K562 (cell line): ENCODE measurements around the gene USP32. TPM values are rescaled to one million over a fixed set of nuclear protein-coding genes. Genes with fewer than 3 reads are reported as not detected.

Experiments
- ADNP ChIP-seq: fragments of 200-800 bp; sonication (Bioruptor generic); IDR thresholded peaks from 2 replicates; pipeline ENCODE4 v1.6.1; 2016; ENCODE audit warnings: missing genetic modification characterization, missing compliant biosample characterization
- ARID3B ChIP-seq: fragments of 250-450 bp; sonication (Bioruptor Pico); IDR thresholded peaks from 2 replicates; pipeline ENCODE4 v1.4.0; 2020; ENCODE audit warnings: borderline replicate concordance
- ATF1 ChIP-seq, 2 experiments: fragments of 450-650 bp in 1 of 2; IDR thresholded peaks; 2 replicates each; pipeline ENCODE4 v1.6.1; 2016; ENCODE audit warnings: missing compliant biosample characterization in 1 of 2, missing genetic modification characterization in 1 of 2
- BMI1 ChIP-seq: fragments of 150-350 bp; IDR thresholded peaks from 2 replicates; pipeline ENCODE4 v1.6.1; 2014; ENCODE audit warnings: low read length
- CBX8 ChIP-seq: fragments of 200-600 bp; sonication (generic); IDR thresholded peaks from 2 replicates; pipeline ENCODE4 v1.6.1; 2012; ENCODE audit warnings: borderline replicate concordance, mixed run types, low read depth, mild to moderate bottlenecking, moderate library complexity, mixed read lengths, low read length, control low read depth, inconsistent platforms; ENCODE audit not compliant: poor library complexity, severe bottlenecking; ENCODE audit errors: extremely low read depth
- DDX20 ChIP-seq: fragments of 450-650 bp; IDR thresholded peaks from 2 replicates; pipeline ENCODE4 v1.6.1; 2016; ENCODE audit warnings: missing genetic modification characterization, low read depth, mild to moderate bottlenecking, missing compliant biosample characterization, moderate library complexity
- ELF2 ChIP-seq: fragments of 250-450 bp; sonication (Bioruptor Pico); IDR thresholded peaks from 2 replicates; pipeline ENCODE4 v1.5.0; 2021; ENCODE audit warnings: mild to moderate bottlenecking
- FOXA3 ChIP-seq, 2 experiments: fragments of 450-650 bp in 1 of 2; sonication (generic) in 1 of 2; formaldehyde crosslinking; IDR thresholded peaks in 1 of 2; conservative IDR thresholded peaks in 1 of 2; 2 replicates each; pipeline versions ENCODE4 v1.4.0 to v1.8.0; 2020 to 2022; ENCODE audit warnings: mild to moderate bottlenecking in 2 of 2, missing genetic modification reagents in 1 of 2
- HDAC1 ChIP-seq, 2 experiments: fragments of 450-650 bp; IDR thresholded peaks; 2 replicates each; pipeline ENCODE4 v1.6.1; 2016 to 2017; ENCODE audit warnings: inconsistent platforms in 1 of 2, mild to moderate bottlenecking in 1 of 2, moderate library complexity in 1 of 2
- HDAC8 ChIP-seq: fragments of 450-650 bp; IDR thresholded peaks from 2 replicates; pipeline ENCODE4 v1.6.1; 2016; ENCODE audit warnings: mild to moderate bottlenecking, missing genetic modification characterization, moderate library complexity, missing compliant biosample characterization
- KLF1 ChIP-seq: fragments of 450-650 bp; IDR thresholded peaks from 2 replicates; pipeline ENCODE4 v1.6.1; 2016; ENCODE audit warnings: missing genetic modification characterization, missing compliant biosample characterization
- MCM3 ChIP-seq: fragments of 450-650 bp; IDR thresholded peaks from 2 replicates; pipeline ENCODE4 v1.6.1; 2016
- MTF1 ChIP-seq: fragments of 250-450 bp; sonication (Bioruptor Pico); IDR thresholded peaks from 2 replicates; pipeline ENCODE4 v1.9.0; 2021; ENCODE audit warnings: moderate library complexity, mild to moderate bottlenecking, inconsistent platforms, borderline replicate concordance
- NELFE ChIP-seq: IDR thresholded peaks from 2 replicates; pipeline ENCODE4 v1.6.1; 2011; ENCODE audit warnings: mild to moderate bottlenecking; ENCODE audit not compliant: insufficient read depth, insufficient read length
- NR2C1 ChIP-seq, 2 experiments: fragments of 450-650 bp; IDR thresholded peaks; 2 replicates each; pipeline ENCODE4 v1.6.1; 2017; ENCODE audit warnings: mild to moderate bottlenecking in 2 of 2, antibody characterized with exemption in 1 of 2, inconsistent platforms in 1 of 2, missing compliant biosample characterization in 1 of 2, missing genetic modification characterization in 1 of 2
- POLR2AphosphoS5 ChIP-seq: IDR thresholded peaks from 2 replicates; pipeline ENCODE4 v1.6.1; 2011; ENCODE audit warnings: mild to moderate bottlenecking, low read depth, low read length, moderate library complexity; ENCODE audit not compliant: control insufficient read depth, insufficient read depth
- ZFX ChIP-seq: sonication (generic); formaldehyde crosslinking; IDR thresholded peaks from 2 replicates; pipeline ENCODE4 v1.8.0; 2022; ENCODE audit warnings: mild to moderate bottlenecking, missing genetic modification reagents, moderate library complexity
- ZNF41 ChIP-seq: fragments of 250-450 bp; sonication (Bioruptor Pico); conservative IDR thresholded peaks from 2 replicates; pipeline ENCODE4 v1.4.0; 2020; ENCODE audit warnings: mild to moderate bottlenecking
- ZNF707 ChIP-seq: fragments of 250-450 bp; sonication (Bioruptor Pico); conservative IDR thresholded peaks from 2 replicates; pipeline ENCODE4 v1.8.0; 2022; ENCODE audit warnings: inconsistent platforms, mild to moderate bottlenecking, moderate library complexity
- ZNF778 ChIP-seq: fragments of 450-650 bp; formaldehyde crosslinking; IDR thresholded peaks from 2 replicates; pipeline ENCODE4 v1.4.0; 2020; ENCODE audit warnings: mild to moderate bottlenecking, moderate library complexity
- polyA plus RNA-seq, 8 experiments: library from polyadenylated mRNA; depleted of rRNA in 4 of 8; stranded (reverse) in 5 of 8; unstranded in 3 of 8; fragments of >200 nt; fragmentation: Nextera tagmentation in 2 of 8; fragmentation: Illumina TruSeq in 1 of 8; extraction: Ambion mirVana in 2 of 8; extraction: Trizol in 1 of 8; gene quantifications; 2 replicates each; pipeline versions ENCODE4 v1.2.1 to v1.2.3, GENCODE V29; 2011 to 2014; ENCODE audit warnings: inconsistent platforms in 1 of 8, missing spikeins in 1 of 8
- total RNA-seq, 7 experiments: library from RNA; depleted of rRNA in 6 of 7; stranded (reverse); fragments of >200 nt in 6 of 7; fragmentation: Illumina TruSeq in 2 of 7; extraction: Trizol in 2 of 7; gene quantifications; 2 replicates each; pipeline versions ENCODE4 v1.2.1 to v1.2.3, GENCODE V29; 2011 to 2021; ENCODE audit warnings: low replicate concordance in 1 of 7
- TF ChIP-seq, protein P1 (sequence below), 3 experiments: fragments of 200-800 bp in 1 of 3; fragments of 250-450 bp in 1 of 3; fragments of 450-650 bp in 1 of 3; sonication (Bioruptor Pico) in 1 of 3; sonication (Bioruptor generic) in 1 of 3; formaldehyde crosslinking in 1 of 3; IDR thresholded peaks; 2 replicates each; pipeline versions ENCODE4 v1.6.1 to v1.8.0; 2016 to 2022; ENCODE audit warnings: mild to moderate bottlenecking in 2 of 3, missing genetic modification characterization in 2 of 3, missing compliant biosample characterization in 1 of 3, moderate library complexity in 1 of 3
- TF ChIP-seq, protein P2 (sequence below), 3 experiments: fragments of 200-800 bp in 1 of 3; sonication (Bioruptor generic) in 1 of 3; sonication (generic) in 1 of 3; formaldehyde crosslinking in 1 of 3; IDR thresholded peaks; 2 replicates each; pipeline versions ENCODE4 v1.6.1 to v1.8.0; 2016 to 2022; ENCODE audit warnings: mild to moderate bottlenecking in 2 of 3, missing compliant biosample characterization in 2 of 3, missing genetic modification characterization in 2 of 3, missing genetic modification reagents in 1 of 3

Gene USP32
- total and polyA plus RNA-seq, 9 of the 15 experiments (the other 6 are each of a cell fraction or from before 2014, with no cell fraction given), result 18.0 to 69.3 (median 47.1) TPM

GRCh38 chr17:60173304-60173819, 218.6 kb downstream of the USP32 start (continued):
- TF ChIP-seq, protein P1, sequence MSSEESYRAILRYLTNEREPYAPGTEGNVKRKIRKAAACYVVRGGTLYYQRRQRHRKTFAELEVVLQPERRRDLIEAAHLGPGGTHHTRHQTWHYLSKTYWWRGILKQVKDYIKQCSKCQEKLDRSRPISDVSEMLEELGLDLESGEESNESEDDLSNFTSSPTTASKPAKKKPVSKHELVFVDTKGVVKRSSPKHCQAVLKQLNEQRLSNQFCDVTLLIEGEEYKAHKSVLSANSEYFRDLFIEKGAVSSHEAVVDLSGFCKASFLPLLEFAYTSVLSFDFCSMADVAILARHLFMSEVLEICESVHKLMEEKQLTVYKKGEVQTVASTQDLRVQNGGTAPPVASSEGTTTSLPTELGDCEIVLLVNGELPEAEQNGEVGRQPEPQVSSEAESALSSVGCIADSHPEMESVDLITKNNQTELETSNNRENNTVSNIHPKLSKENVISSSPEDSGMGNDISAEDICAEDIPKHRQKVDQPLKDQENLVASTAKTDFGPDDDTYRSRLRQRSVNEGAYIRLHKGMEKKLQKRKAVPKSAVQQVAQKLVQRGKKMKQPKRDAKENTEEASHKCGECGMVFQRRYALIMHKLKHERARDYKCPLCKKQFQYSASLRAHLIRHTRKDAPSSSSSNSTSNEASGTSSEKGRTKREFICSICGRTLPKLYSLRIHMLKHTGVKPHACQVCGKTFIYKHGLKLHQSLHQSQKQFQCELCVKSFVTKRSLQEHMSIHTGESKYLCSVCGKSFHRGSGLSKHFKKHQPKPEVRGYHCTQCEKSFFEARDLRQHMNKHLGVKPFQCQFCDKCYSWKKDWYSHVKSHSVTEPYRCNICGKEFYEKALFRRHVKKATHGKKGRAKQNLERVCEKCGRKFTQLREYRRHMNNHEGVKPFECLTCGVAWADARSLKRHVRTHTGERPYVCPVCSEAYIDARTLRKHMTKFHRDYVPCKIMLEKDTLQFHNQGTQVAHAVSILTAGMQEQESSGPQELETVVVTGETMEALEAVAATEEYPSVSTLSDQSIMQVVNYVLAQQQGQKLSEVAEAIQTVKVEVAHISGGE (CRISPR knock-in tag; IDR thresholded peaks at IDR 0.05), result peak in 1 of 3 experiments; percentile 64; a peak in 2 of 6 replicates
- TF ChIP-seq BMI1, result no peak
- no peak for TF ChIP-seq KLF1 (tag)
- TF ChIP-seq CBX8, result no peak
- no peak for TF ChIP-seq HDAC1 (IDR thresholded peaks at IDR 0.05)
- TF ChIP-seq DDX20 (tag), result no peak
- no peak for TF ChIP-seq NELFE
- no peak for TF ChIP-seq ZNF778
- TF ChIP-seq FOXA3 (CRISPR knock-in tag; conservative IDR thresholded peaks at IDR 0.05 in 1 of 2, IDR thresholded peaks at IDR 0.05 in 1 of 2), result peak in 1 of 2 experiments; percentile 19; a peak in 1 of 4 replicates
- no peak for TF ChIP-seq ELF2 (CRISPR knock-in tag)
- no peak for TF ChIP-seq ZFX
- no peak for TF ChIP-seq ADNP (tag)
- no peak for TF ChIP-seq MTF1 (CRISPR knock-in tag)
- TF ChIP-seq ZNF707, result no peak
- TF ChIP-seq ARID3B, result no peak
- no peak for TF ChIP-seq ATF1 (CRISPR knock-in tag; IDR thresholded peaks at IDR 0.05)
- no peak for TF ChIP-seq ATF1 (tag; IDR thresholded peaks at IDR 0.05)
- TF ChIP-seq, protein P2, sequence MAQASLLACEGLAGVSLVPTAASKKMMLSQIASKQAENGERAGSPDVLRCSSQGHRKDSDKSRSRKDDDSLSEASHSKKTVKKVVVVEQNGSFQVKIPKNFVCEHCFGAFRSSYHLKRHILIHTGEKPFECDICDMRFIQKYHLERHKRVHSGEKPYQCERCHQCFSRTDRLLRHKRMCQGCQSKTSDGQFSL (CRISPR knock-in tag; IDR thresholded peaks at IDR 0.05), result no peak
- TF ChIP-seq, protein P2 (tag; IDR thresholded peaks at IDR 0.05), result no peak
- no peak for TF ChIP-seq ZNF41 (CRISPR knock-in tag)
- no peak for TF ChIP-seq HDAC8
- no peak for TF ChIP-seq MCM3
- no peak for TF ChIP-seq POLR2AphosphoS5
- TF ChIP-seq NR2C1 (IDR thresholded peaks at IDR 0.05), result no peak
- TF ChIP-seq NR2C1 (tag; IDR thresholded peaks at IDR 0.05), result no peak
